ENCODE measurements around the gene KEL. TPM values are rescaled to one million over a fixed set of nuclear protein-coding genes. Genes with fewer than 3 reads are reported as not detected.

Gene KEL
- total and polyA plus RNA-seq, 2 experiments from 2014 or later: 9.3 to 12.6 TPM

DNA sequence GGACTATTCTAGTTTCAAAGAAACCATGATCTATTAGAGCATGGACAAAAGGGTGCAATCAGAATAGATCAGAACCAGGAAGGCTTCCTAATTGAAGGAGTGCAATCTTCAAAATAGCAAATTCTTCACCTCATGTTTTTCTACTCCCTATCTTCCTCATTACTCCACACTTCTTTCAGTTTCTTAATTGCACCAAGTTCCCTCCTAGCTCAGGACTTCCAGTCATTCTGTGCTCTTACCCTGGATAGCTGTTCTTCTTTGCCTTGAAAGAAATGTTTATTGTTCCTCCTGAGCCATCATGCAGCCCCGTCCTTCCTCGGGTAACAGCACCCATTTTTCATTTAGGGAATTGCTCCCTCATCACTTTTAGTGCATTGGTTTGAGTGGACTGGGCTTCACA lies 51.7 kb downstream of the KEL start:
- TF ChIP-seq, protein P1, sequence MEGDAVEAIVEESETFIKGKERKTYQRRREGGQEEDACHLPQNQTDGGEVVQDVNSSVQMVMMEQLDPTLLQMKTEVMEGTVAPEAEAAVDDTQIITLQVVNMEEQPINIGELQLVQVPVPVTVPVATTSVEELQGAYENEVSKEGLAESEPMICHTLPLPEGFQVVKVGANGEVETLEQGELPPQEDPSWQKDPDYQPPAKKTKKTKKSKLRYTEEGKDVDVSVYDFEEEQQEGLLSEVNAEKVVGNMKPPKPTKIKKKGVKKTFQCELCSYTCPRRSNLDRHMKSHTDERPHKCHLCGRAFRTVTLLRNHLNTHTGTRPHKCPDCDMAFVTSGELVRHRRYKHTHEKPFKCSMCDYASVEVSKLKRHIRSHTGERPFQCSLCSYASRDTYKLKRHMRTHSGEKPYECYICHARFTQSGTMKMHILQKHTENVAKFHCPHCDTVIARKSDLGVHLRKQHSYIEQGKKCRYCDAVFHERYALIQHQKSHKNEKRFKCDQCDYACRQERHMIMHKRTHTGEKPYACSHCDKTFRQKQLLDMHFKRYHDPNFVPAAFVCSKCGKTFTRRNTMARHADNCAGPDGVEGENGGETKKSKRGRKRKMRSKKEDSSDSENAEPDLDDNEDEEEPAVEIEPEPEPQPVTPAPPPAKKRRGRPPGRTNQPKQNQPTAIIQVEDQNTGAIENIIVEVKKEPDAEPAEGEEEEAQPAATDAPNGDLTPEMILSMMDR (IDR thresholded peaks at IDR 0.05; ENCODE audit: low read depth, low read length): no peak

DNA sequence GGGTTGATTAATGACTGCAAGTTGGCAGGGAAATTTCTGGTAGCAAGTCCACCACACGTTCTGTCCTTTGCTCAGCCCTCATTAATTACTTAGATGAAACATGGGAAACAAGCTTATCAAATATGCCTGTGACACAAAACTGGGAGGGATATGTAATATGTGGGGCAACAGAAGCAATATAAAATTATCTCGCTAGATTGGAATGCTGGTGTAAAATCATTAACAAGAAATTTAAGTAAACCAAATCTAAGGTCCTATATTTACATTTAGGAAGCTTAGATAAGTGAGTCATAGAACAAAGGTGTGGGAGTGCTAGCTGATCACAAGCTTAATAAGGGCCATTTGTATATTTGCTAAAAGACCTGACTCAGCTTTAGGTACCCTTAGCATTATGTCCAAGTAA lies 52.1 kb downstream of the KEL start:
- Histone ChIP-seq H3K4me1 (ENCODE audit: low read depth) (no peaks in the 10 kb centered on the region), H3K27ac (no peak overlapping the region), H3K36me3 (no peaks in the 10 kb centered on the region), H3K9me3 (ENCODE audit: low read depth) (no peaks in the 10 kb centered on the region), H3K27me3 (no peaks in the 10 kb centered on the region), H3K4me3 (no peak overlapping the region)
- DNase-seq (ENCODE audit: low read depth in 1 of 2, low spot score in 1 of 2): no peak
- TF ChIP-seq, protein P1 (IDR thresholded peaks at IDR 0.05; ENCODE audit: low read depth, low read length): no peak

More for the DNA sequence above, 51.7 kb downstream of the KEL start:
- H3K9me3 ChIP-seq (ENCODE audit: low read depth): no peaks in the 10 kb centered on the region
- no peaks in the 10 kb centered on the region for H3K27me3 ChIP-seq
- no peak overlapping the region for H3K27ac ChIP-seq
- no peaks in the 10 kb centered on the region for H3K36me3 ChIP-seq
- no peaks in the 10 kb centered on the region for H3K4me1 ChIP-seq (ENCODE audit: low read depth)
- DNase-seq (ENCODE audit: low read depth in 1 of 2, low spot score in 1 of 2): no peak
- no peak overlapping the region for H3K4me3 ChIP-seq

DNA sequence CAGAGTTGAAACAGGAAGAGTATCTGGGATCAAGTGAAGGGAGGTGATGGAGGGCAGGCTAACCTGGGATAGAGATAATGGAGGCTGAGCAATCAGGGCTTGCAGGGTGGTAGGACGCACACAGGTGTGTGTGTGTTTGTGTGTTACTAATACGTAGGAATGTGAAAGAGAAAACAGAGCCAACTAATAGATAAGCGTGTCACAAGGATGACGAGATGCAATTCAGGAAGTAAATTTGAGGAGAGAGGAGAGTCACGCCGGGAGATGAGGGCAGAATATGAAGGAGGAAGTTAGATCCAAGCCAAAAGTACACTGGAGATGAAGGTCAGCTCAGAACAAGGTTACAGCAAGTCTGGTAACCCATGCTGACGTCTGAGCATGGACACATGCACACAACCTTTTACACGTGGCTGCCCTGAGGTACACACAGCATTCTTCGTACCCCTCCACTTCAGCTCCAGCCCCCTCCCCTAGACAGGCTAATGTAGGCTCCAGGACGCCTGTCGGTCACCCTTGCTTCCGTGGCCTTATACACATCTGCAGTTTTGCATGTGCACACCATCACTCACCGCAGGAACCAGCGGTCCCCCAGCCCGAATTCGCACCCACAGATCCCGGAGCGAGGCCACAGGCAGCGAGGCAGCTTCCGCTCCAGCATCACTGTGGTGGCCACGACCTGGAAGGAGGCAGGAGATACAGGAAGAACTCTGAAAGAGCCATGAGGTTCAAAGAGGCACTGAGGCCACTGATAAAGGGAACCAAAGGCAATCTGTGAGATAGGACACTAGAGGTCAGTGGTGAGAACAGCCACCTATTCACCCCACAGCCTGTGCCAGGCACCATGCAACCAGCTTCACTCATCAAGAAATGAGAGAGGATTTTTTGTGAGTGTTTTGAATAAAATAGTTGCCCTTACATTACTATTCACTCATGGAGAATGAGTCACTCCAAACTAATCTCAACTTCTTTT lies 53.0 kb downstream of the KEL start:
- H3K4me1 ChIP-seq (ENCODE audit: low read depth): no peaks in the 10 kb centered on the region
- no peaks in the 10 kb centered on the region for H3K36me3 ChIP-seq
- TF ChIP-seq, protein P1 (IDR thresholded peaks at IDR 0.05; ENCODE audit: low read depth, low read length): peak; percentile 14
- peak; percentile 10 to 14 for DNase-seq (ENCODE audit: low read depth in 1 of 2, low spot score in 1 of 2)
- no peak overlapping the region for H3K27ac ChIP-seq
- no peak overlapping the region for H3K4me3 ChIP-seq
- H3K9me3 ChIP-seq (ENCODE audit: low read depth): no peaks in the 10 kb centered on the region
- H3K27me3 ChIP-seq: no peaks in the 10 kb centered on the region

DNA sequence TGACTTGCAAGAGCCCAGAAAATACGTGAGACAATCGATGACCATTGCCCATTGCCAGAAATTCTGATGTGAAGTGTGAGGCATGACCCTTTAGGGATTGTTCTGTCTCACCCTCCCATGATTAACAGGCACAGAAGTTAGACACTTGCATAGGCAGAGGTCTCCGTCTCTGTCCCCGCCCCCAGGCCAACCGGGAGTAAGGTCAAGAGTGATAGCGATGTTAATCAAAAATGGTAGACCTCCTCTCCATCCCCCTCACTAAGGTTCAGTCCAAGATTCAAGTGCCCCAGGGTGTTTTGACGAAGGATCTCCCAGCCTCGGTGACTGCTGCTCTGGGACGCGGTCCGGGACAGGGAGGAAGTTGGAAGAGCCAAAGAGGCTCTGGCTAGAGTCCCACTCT lies 53.9 kb downstream of the KEL start:
- TF ChIP-seq, protein P1 (IDR thresholded peaks at IDR 0.05; ENCODE audit: low read depth, low read length): no peak
- H3K9me3 ChIP-seq (ENCODE audit: low read depth): no peaks in the 10 kb centered on the region
- H3K4me3 ChIP-seq: no peak overlapping the region
- DNase-seq (ENCODE audit: low read depth in 1 of 2, low spot score in 1 of 2): no peak
- H3K27ac ChIP-seq: no peak overlapping the region
- no peaks in the 10 kb centered on the region for H3K36me3 ChIP-seq
- no peaks in the 10 kb centered on the region for H3K27me3 ChIP-seq
- no peaks in the 10 kb centered on the region for H3K4me1 ChIP-seq (ENCODE audit: low read depth)

DNA sequence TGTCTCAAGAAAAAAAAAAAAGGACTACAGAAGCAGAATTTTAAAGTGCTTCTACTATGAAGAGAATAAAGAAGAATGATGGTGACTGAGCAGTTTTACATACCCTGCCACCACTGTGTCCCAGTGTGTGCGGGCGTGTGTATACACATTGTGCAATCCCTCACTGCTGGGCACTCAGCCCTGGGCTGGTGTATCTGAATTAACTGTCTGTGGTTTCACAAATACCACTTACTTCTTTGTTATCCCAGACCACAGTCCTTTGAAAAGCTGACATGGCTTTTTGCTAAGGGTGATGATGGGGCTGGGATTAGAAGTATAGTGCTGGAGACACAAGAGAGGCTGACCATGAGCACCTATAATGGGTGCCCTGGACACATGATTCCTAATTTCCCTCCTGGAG lies 55.5 kb downstream of the KEL start:
- no peaks in the 10 kb centered on the region for H3K27me3 ChIP-seq
- no peak overlapping the region for H3K4me3 ChIP-seq
- no peaks in the 10 kb centered on the region for H3K9me3 ChIP-seq (ENCODE audit: low read depth)
- no peaks in the 10 kb centered on the region for H3K36me3 ChIP-seq
- no peaks in the 10 kb centered on the region for H3K4me1 ChIP-seq (ENCODE audit: low read depth)
- H3K27ac ChIP-seq: no peak overlapping the region
- no peak for DNase-seq (ENCODE audit: low read depth in 1 of 2, low spot score in 1 of 2)
- TF ChIP-seq, protein P1 (IDR thresholded peaks at IDR 0.05; ENCODE audit: low read depth, low read length): no peak

All from cardiac muscle cell (in vitro differentiated cells and primary cell).